HG03575 (cell line): ENCODE results near the gene KRTAP26-1.

ENCODE experiments used
- ATAC-seq: cut with Tn5 transposase; IDR thresholded peaks from one replicate; pipeline ENCODE4 v1.9.1; 2021; ENCODE audit not compliant: unreplicated experiment, insufficient number of reproducible peaks, low FRiP score; ENCODE audit errors: extremely low read depth

The KRTAP26-1 gene, protein sequence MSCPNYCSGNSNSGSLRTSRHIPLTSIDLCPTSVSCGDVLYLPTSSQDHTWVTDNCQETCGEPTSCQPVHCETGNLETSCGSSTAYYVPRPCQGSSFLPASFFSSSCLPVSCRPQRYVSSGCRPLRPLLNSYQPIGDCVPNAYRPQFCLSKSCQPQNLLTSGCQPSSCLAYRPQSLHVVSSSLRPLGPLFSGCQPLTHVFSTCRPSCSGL

DNA sequence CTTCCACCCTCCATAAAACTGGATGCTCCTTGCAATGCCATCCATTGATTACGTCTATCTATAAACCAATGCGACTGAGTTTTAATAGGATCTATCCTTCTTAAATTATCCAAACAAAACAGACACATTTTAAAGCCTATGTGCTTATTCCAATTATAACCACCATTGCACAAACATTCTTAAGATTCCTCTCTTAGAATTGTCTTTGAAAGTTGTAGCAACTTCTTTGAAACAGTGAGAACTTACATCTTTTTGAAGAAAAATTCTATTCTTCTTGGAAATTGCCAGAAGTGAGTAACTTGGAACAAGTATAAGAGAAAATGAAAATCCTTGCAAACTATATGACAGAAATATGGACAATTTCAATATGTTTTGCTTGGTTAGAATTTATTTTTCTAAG is at the start of gene KRTAP26-1:
Gene KRTAP26-1, minus strand, starts transcription at position 101 of the 400 bp plus-strand sequence. CDS start 280 bp downstream, outside the sequence.
- no peak for ATAC-seq

DNA sequence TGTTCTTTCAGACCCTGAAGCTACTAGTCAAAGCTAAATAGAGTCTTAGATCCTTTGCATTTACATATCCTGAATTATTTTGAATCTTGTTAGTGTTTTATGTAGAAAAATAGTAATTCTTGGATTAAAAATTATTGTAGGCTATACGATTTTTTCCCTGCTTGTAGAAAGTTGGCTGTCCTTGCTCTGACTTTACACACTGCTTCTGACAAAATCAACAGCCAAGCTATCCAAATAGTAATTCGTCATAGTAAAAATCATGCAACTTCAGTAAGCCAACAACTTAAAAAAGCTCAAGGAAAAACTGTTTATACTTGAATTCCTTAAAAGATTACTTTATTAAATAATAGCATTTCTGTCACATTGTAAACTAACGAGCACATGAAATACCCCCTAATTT is 35.8 kb upstream of the KRTAP26-1 start:
- no peak for ATAC-seq

DNA sequence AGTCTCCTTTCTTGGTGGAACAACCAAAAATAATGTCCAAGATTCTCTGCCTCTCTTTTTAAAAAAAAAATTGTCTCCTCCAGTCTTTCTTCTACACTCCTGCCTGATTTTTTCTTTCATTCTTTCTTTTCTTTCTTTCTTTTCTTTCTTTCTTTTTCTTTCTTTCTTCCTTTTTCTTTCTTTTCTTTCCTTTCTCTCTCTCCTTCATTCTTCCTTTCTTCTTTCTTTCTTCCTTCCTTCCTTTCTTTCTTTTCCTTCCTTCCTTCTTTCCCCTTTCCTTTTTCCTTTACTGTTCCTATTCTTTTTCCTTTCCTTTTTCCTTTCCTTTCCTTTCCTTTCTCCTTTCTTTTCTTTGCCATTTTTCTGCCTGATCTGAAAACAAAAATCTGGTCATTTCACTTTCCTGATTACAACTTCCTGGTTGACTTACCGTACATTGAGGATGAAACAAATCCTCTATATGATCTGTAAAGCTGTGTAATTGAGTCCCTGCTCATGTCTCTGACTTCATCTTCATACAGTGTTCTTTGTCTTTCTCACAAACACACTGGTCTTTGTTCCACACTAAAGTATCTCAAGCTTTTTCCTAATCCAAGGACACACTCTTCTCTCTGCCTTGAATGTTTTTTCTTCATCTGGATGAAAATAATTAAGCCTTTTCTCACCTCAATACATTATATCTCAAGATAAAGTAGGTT is 34.3 kb upstream of the KRTAP26-1 start:
- ATAC-seq, result no peak

DNA sequence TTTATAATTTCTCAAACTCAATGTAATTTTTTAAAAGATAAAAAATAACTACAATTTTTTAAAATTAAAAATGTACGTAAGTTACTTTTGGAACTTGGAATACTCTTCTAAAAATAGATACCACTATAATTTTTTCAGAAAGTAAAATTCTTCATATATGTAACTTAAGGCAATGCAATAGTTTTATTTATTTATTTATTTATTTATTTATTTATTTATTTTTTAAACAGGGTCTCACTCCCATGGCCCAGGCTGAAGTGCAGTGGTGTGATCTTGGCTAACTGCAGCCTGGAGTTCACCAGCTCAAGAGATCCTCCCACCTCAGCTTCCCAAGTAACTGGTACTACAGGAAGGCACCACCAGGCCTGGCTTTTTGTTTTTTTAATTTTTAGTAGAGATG is 31.4 kb upstream of the KRTAP26-1 start:
- no peak for ATAC-seq

DNA sequence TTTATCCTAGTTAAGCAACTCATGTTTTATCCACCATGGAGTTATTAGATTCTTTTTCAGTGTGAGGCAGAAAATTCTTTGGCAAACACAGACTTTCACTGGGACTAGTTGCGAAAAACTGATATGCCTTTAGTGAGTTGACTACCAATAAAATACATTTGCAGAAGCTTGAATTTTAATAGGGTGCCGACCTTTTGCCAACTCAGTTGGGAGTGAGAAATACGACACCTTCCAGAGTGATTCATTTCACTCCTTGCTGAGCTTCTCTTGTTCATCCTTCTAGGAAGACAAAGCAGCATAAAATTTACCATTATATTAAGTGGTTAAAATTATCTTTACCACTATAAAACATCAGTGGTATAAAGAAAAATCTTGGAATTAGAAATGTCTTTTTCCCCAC is 29.5 kb upstream of the KRTAP26-1 start:
- no peak for ATAC-seq

DNA sequence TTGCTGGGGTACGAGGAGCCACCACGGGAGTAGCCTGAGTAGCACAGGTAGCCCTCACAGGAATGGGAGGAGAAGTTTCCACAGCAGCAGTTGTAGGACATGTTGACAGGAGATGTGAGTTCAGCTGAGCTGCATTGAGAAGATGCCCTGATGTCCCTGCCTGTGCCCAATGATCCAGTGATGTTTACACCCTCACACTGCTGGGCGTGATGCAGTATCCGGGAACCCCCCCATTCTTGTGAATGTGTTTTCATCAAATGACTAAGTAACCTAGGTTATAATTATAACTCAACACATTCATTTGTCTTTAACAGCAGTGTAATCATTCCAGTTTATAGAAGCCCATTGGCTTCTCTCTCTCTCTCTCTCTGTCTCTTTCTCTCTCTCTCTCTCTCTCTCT is 28.4 kb upstream of the KRTAP26-1 start, which contains the start of gene KRTAP23-1:
Gene KRTAP23-1, minus strand, starts transcription at position 101 of the 400 bp plus-strand sequence. Its CDS starts 0 bp downstream, at position 101.
- ATAC-seq, result no peak

DNA sequence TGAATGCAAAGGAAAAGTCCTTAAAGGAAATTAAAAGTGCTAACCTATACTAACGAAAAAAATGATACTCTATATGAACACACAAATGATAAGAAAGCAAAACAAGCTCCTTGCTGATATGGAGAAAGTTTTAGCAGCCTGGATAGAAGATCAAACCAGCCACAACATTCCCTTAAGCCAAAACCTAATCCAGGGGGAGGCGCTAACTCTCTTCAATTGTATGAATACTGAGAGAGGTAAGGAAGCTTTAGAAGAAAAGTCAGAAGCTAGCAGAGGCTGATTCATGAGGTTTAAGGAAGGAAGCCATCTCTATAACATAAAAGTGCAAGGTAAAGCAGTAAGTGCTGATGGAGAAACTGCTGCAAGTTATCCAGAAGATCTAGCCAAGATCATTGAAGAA is 24.9 kb upstream of the KRTAP26-1 start:
- ATAC-seq, result no peak

DNA sequence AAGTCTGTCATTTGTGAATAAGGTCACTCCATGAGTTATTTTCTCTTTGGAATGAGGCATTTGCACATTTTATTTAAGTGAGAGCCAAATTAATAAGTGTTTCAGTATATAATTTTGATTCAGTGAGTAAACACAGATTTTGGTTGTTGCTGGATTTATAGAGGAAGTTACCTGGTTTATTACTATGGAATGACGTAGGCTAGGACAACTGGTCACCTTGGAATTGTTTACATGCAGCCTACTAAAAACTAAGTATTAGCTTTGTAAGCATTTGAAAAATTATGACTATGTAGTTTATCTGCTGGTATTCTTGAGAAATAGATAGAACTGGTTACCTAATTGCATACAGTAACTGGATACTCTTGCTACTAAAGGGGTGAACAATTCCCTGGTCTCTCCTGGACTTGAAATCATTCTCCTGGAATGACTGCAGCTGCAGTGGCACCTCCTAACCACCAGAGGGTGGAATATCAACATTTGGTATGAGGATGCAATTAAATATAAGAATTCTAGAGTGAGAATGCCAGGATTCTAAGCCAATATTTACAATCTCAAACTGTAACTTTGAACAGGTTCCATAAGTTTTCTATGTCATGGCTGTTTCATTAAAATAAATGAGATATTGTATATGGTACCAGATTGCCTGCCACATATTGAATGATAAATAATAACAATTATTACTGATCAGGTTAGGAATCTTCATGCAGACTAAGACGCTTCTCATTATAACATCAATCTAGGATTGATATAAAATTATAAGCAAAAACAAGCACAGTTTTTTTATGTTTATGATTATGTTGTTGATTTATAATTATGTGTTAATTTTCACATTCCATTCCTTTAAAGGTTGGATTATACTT is 20.8 kb upstream of the KRTAP26-1 start:
- ATAC-seq, result no peak

DNA sequence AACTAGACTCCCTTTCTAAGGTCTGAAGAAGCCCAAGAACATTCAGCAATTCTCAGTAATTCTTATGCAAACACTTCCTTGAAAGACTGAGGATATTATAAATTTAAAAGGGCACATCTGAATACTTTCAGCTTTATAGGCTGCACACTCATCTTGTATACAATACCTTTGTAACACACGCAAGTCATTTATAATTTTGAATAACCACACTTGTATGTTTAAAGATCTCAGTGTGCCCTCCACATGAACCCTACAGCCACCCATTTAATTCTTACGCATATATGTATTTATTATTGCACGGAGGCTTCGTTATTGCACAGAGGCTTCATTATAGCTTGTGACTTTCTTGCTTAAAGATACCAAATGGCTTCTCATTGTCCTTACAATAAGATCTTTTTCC is 18.6 kb upstream of the KRTAP26-1 start:
- no peak for ATAC-seq

DNA sequence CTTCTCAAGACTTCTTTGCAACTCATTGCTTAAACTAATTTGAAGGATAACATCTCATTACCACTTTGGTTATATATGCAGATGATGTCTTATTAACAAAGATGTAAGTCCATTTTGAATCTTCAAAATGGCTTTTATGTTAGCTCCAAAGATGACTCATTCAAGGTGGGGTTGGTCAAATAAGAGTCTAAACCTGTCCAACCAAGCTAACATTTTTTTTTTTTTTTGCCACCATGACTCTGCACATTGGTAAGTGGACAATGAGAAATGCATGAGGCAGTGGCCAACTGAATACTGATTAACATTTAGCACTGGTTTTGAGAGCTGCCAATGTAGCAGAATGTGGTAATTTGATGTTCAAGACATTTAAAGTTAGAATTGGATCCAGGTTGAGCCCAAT is 17.7 kb upstream of the KRTAP26-1 start:
- ATAC-seq, result no peak

DNA sequence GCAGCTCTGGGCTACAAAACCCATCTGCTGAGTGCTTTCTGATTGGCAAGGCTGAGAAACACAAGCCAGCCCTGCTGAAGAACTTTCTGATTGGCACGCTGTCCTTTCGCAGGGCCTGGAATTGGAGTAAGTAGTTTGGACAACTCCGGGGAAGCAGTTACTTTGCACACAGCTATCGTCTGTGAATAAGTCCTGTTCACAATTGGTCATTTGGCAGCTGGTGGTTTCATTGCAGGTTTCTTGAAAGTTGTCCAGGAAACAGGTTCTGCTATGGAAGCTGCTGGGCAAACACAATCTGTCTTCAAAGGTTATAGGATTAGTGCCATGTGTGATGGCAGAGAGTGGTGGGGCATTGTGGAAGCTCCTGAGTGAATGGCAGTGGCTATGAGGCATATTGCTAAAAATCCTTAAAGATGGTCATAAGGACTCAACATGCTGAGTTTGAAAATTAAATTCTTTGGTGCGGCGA is 17.2 kb upstream of the KRTAP26-1 start, which contains the start of gene KRTAP27-1:
Gene KRTAP27-1, minus strand, starts transcription at position 419 of the 469 bp plus-strand sequence. Its CDS starts 26 bp downstream, at position 393.
- ATAC-seq, result no peak

DNA sequence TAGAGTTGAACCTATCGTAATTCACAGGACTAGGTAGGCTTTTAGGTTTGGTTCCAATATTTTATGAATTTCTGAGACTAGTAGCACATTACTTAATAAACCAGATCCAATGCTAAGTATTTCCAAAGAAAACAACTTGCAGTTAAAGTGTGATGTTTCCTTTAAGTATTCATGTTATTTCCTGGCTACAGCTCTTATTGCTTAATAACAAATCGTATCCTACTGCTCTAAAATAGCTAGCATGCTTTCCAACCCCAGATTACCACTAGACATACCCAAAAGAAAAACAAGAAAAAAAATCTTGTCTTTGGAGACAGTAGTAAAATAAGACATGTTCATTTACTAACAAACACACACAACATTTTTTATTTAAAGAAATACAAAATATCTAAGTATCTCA is 16.5 kb upstream of the KRTAP26-1 start:
- no peak for ATAC-seq

DNA sequence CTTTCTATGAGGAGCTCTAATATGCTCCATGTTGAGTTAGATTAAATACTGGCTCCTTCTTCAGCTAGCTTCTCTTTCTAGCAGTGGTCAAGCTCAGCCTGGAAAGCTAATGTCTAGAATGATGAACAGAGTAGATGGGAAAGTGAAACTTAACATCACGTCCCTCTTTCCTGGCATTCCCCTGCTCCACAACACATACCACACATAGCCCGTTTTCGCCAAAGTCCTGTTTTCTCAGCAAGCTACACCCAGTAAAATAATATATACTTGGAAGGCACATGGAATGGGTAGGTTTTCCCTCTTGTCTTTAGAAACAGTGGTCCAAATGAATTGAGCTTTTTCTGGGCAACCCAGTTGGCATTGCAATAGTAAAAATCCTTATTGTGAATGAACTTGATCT is 13.6 kb upstream of the KRTAP26-1 start:
- ATAC-seq, result no peak

DNA sequence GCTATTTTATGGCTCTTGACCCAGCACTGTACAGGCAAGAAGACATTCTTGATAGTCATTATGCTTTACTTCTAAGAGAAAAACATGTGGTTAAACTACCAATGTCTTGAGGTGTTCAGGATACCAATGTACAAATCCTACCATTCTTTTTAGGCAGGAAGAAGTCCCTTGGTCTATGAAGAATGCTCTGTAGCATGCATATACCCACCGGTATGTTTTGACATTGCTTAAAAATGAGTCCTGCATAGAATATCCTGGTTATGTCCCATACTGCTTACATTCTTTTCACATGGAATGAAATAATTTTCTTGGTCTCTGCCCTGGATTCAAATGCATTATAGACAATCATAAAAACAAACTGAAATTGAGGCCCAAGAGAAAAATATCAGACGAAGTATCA is 12.6 kb upstream of the KRTAP26-1 start:
- no peak for ATAC-seq

DNA sequence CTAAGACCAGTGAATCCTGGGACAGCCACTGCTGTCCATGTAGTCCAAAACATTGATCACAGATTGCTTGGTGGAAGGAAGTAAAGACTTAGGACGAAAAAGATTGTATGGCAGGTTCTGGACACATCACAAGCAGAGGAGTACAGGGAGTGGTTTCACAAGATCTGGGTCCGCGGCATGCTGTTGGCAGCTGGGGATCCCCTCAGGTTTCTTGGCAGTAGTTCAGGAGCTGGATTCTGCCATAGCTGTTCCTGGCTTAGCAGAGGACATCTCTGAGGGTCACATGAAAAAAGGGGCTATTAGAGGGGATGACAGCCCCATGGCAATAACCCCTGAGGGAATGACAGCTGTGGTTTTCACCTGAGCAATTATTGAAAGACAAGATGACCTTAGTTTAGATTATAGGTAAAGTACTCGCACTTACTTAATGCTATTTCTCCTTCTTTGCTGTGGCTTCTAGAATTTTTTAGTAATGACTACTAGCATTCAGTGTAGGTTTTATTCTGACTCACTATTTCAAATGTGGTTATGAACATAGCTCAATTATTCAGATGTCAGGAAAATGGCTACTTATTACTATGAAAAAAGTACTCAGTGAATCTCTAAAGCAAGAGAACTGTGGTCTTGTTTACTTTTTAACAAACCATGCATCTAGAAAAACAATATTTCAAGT is 9.2 kb upstream of the KRTAP26-1 start:
- no peak for ATAC-seq

DNA sequence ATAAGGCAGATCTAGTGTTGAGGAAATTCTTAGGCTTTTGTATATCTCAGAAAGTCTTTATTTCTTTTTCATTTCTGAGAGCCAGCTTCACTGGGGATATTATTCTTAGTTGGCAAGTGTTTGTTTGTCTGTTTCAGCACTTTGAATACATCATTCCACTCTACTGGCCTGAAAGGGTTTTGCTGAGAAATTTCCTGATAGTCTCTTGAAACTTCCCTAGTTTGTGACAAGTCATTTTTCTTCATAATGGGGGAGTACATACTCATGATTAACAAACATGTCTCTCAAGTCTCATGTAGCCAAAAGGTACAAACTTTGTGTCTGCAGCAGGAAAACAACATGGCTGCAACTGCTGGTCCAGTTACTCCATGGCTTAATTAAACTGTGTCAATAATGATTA is 6.3 kb upstream of the KRTAP26-1 start:
- no peak for ATAC-seq

DNA sequence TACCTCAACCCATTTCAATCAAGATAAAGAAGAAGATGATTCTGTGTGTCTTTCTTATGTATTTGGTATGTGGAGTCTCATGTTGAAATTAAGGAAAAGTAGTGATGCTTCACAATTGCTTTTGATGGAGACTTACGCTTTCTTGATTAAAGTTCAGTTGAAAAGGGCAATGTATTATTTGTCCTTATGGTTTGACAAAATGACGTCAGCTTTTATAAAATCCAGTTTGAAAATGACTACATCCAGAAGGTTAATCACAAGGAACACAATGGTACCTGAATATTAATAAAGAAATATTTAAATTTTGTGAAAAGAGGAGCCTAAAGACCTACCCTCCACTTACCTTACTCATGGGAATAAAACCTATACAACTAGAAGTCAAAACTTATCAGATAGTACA is 4.4 kb downstream of the KRTAP26-1 start:
- ATAC-seq, result no peak

DNA sequence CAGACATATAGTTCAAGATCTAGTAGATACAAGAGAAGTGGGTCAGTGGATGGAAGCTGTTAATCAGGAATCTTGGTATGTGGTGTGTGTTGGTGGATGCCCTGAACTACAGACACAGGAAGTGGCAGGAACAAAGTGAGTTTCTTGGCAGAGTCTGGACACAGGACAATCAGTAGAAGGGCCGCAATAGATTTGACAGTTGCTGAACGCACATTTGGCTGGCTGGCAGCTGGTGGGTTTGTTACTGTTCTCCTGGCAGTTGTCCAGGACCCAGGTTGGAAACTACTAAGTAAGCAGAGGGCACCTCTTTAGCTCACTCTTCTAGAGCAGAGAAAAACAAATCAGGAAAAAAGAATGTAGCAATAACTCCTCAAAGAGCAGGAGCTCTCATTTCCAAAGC is 13.2 kb downstream of the KRTAP26-1 start:
- no peak for ATAC-seq

DNA sequence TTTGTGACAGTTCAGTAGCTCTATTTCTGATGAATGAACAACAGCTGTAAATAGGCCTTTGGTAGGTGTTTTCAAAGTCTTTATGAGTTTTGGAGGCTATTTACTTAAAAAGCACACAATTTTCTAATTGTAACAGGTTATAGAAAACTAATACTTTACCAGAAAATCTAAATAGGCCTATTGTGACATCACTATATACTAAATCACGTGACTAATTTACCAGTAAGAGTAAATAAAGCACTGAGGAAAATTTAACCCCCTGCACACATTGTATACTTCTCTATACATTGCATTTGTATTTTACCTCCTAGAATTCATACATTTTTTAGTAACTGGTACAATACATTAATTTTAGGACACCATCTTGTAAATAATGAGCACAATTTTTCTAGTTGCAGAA is 15.0 kb downstream of the KRTAP26-1 start:
- no peak for ATAC-seq
